ENCODE results near the gene NOL11. TPM values are rescaled to one million over a fixed set of nuclear protein-coding genes. Genes with fewer than 3 reads are reported as not detected.

The NOL11 gene
- total RNA-seq, 1 experiment from 2014 or later: 66.4 TPM

GRCh38 chr17:67679225-67679624 lies 38.5 kb upstream of the NOL11 start:
- DNase-seq (ENCODE audit: low spot score) (no peak), ATAC-seq (no peak)
- Mint-ChIP-seq H3K4me3 (no peak overlapping the region), H3K27me3 (ENCODE audit: low read depth) (no peaks in the 10 kb centered on the region), H3K4me1 (no peaks in the 10 kb centered on the region), H3K36me3 (peaks cover 7% of the 10 kb centered on the region; the same call in 1 of the 2 replicates), H3K27ac (0 out of 2 replicates have a peak overlapping the region, but pooled peaks have one; percentile 70), H3K9me3 (no peaks in the 10 kb centered on the region)
- TF ChIP-seq FOXP4 (CRISPR knock-in tag; IDR thresholded peaks at IDR 0.05): no peak
- no peak for TF ChIP-seq ZNF219 (CRISPR knock-in tag; IDR thresholded peaks at IDR 0.05; ENCODE audit: borderline replicate concordance)
- no peak for TF ChIP-seq SMAD4 (CRISPR knock-in tag; IDR thresholded peaks at IDR 0.05)
- TF ChIP-seq NFATC4 (CRISPR knock-in tag; IDR thresholded peaks at IDR 0.05): no peak
- TF ChIP-seq PRRX2 (CRISPR knock-in tag; IDR thresholded peaks at IDR 0.05): no peak
- TF ChIP-seq GABPB1 (CRISPR knock-in tag; IDR thresholded peaks at IDR 0.05): no peak
- TF ChIP-seq, protein P1, sequence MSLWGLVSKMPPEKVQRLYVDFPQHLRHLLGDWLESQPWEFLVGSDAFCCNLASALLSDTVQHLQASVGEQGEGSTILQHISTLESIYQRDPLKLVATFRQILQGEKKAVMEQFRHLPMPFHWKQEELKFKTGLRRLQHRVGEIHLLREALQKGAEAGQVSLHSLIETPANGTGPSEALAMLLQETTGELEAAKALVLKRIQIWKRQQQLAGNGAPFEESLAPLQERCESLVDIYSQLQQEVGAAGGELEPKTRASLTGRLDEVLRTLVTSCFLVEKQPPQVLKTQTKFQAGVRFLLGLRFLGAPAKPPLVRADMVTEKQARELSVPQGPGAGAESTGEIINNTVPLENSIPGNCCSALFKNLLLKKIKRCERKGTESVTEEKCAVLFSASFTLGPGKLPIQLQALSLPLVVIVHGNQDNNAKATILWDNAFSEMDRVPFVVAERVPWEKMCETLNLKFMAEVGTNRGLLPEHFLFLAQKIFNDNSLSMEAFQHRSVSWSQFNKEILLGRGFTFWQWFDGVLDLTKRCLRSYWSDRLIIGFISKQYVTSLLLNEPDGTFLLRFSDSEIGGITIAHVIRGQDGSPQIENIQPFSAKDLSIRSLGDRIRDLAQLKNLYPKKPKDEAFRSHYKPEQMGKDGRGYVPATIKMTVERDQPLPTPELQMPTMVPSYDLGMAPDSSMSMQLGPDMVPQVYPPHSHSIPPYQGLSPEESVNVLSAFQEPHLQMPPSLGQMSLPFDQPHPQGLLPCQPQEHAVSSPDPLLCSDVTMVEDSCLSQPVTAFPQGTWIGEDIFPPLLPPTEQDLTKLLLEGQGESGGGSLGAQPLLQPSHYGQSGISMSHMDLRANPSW (CRISPR knock-in tag; conservative IDR thresholded peaks at IDR 0.05; ENCODE audit: low read depth): no peak
- no peak for TF ChIP-seq IRF2 (CRISPR knock-in tag; IDR thresholded peaks at IDR 0.05; ENCODE audit: borderline replicate concordance, low read depth)
- TF ChIP-seq CREM (CRISPR knock-in tag; IDR thresholded peaks at IDR 0.05): no peak
- no peak for TF ChIP-seq GRHL2 (CRISPR knock-in tag; IDR thresholded peaks at IDR 0.05; ENCODE audit: insufficient replicate concordance, severe bottlenecking)
- CTCF ChIA-PET: interaction anchor here (1.0 kb wide), 1 partner anchor 11 kb away, joined by 4 read pairs; no protein-coding TSS in a partner anchor
- POLR2A ChIA-PET: no interaction called here

- H3K36me3 Mint-ChIP-seq: peaks cover 7% of the 10 kb centered on the region; the same call in 1 of the 2 replicates
- ATAC-seq: no peak
- no peaks in the 10 kb centered on the region for H3K27me3 Mint-ChIP-seq (ENCODE audit: low read depth)
- ChIA-PET POLR2A (no interaction called here), CTCF (interaction anchor here (0.7 to 1.0 kb wide), 2 partner anchors 10 to 305 kb away, joined by 4 read pairs; no protein-coding TSS in a partner anchor)
- H3K9me3 Mint-ChIP-seq: no peaks in the 10 kb centered on the region
- DNase-seq (ENCODE audit: low spot score): no peak
- H3K4me3 Mint-ChIP-seq: no peak overlapping the region
- peak overlapping the region; percentile 70 for H3K27ac Mint-ChIP-seq
- peaks cover 2% of the 10 kb centered on the region; the same call in 1 of the 2 replicates for H3K4me1 Mint-ChIP-seq
- TF ChIP-seq PRDM15 (CRISPR knock-in tag; IDR thresholded peaks at IDR 0.05) (no peak), ATF6 (CRISPR knock-in tag; IDR thresholded peaks at IDR 0.05) (no peak), IRF1 (CRISPR knock-in tag; IDR thresholded peaks at IDR 0.05) (no peak), CDX4 (CRISPR knock-in tag; IDR thresholded peaks at IDR 0.05; ENCODE audit: borderline replicate concordance) (no peak), ZMAT4 (CRISPR knock-in tag; IDR thresholded peaks at IDR 0.05) (no peak), SP1 (CRISPR knock-in tag; conservative IDR thresholded peaks at IDR 0.05) (no peak), E2F1 (CRISPR knock-in tag; IDR thresholded peaks at IDR 0.05) (no peak)
- TF ChIP-seq, protein P2, sequence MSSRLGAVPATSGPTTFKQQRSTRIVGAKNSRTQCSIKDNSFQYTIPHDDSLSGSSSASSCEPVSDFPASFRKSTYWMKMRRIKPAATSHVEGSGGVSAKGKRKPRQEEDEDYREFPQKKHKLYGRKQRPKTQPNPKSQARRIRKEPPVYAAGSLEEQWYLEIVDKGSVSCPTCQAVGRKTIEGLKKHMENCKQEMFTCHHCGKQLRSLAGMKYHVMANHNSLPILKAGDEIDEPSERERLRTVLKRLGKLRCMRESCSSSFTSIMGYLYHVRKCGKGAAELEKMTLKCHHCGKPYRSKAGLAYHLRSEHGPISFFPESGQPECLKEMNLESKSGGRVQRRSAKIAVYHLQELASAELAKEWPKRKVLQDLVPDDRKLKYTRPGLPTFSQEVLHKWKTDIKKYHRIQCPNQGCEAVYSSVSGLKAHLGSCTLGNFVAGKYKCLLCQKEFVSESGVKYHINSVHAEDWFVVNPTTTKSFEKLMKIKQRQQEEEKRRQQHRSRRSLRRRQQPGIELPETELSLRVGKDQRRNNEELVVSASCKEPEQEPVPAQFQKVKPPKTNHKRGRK (CRISPR knock-in tag; IDR thresholded peaks at IDR 0.05; ENCODE audit: borderline replicate concordance): no peak
Observed at GRCh38 chr17:67679721-67680120, 38.0 kb upstream of the NOL11 start.

Data from WTC11 (cell line).